Cerebellar nuclear complex (tissue), 1 donor: ENCODE data around the gene C19orf73.
"Not testable (repeated sequence)": the region's sequence is repeated elsewhere in the genome, so short reads cannot be mapped to it uniquely, and the experiment has no call there.

ENCODE experiments used
- DNase-seq, 2 experiments: peaks; one replicate each; lab custom pipeline; 2025; lab: John Stamatoyannopoulos, UW

The C19orf73 gene

GRCh38 chr19:49148784-49149651 is 30.1 kb upstream of the C19orf73 start:
- peak; percentile 85 to 93 for DNase-seq

DNA sequence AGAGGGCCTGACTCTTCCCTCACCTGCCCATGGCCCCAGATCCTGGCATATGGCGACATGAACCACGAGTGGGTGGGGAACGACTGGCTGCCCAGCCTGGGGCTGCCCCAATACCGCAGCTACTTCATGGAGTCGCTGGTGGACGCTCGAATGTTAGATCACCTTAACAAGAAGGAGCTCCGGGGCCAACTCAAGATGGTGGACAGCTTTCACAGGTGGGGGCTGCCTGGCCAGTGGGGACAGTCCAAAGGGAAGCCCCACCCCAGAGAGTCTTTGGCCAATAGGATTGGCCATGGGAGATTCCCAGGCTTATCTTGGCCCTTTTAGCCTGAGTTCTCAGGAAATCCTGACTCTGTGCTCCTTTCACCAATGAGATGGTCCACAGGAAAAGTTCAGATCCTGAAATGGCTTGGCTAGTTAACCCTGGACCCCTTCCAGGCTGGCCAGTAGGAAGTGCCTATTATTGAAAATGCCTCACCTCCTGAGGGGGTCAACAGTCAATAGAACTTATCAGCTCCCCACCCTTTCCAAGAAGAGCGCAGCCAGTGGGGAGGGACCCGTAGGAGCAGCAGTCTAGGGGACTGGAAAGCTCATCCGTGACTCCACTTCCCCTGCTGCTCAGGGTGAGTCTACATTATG is 29.2 kb upstream of the C19orf73 start:
- DNase-seq, result no peak

DNA sequence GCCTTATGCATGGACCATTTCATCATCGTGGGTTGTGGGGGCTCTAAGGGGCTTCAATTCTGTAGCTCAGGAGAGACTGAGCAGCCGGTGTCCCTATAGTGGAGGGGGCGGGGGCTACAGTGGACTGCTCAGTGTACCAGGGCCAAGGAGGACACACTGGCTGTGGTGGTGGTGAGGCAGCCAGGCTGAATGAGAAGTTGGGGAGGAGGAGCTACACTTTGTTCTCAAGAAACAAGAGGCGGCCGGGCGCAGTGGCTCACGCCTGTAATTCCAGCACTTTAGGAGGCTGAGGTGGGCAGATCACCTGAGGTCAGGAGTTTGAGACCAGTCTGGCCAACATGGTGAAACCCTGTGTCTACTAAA is 27.4 kb upstream of the C19orf73 start:
- DNase-seq, result not testable (repeated sequence)

- peak in 1 of 2 experiments; percentile 30 for DNase-seq
Measured at GRCh38 chr19:49145573-49146407, 26.8 kb upstream of the C19orf73 start.

GRCh38 chr19:49142866-49143335 is 24.0 kb upstream of the C19orf73 start:
- DNase-seq, result peak; percentile 83 to 92

DNA sequence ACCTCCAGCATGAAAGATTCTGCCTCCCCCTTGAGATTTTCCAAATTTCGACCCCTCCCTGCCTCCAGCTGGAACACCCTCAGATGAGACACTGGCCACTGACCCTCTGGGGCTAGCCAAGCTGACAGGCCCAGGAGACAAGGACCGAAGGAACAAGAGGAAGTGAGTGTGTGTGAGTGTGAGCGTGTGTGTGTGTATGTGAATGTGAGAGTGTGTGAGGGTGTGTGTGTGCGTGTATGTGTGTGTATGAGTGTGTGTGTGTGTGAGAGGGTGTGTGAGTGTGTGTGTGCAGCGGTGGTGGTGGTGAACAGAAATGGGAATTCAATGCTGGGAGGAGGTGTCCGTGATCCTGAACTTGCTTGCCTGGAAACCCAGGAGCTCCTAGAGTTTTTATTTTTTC is 22.4 kb upstream of the C19orf73 start:
- no peak for DNase-seq

- no peak for DNase-seq
Measured at GRCh38 chr19:49140951-49141350, 22.0 kb upstream of the C19orf73 start.

GRCh38 chr19:49136771-49137171 is 17.8 kb upstream of the C19orf73 start:
- DNase-seq, result no peak

- no peak for DNase-seq
Measured at GRCh38 chr19:49135686-49136085, 16.7 kb upstream of the C19orf73 start.

DNA sequence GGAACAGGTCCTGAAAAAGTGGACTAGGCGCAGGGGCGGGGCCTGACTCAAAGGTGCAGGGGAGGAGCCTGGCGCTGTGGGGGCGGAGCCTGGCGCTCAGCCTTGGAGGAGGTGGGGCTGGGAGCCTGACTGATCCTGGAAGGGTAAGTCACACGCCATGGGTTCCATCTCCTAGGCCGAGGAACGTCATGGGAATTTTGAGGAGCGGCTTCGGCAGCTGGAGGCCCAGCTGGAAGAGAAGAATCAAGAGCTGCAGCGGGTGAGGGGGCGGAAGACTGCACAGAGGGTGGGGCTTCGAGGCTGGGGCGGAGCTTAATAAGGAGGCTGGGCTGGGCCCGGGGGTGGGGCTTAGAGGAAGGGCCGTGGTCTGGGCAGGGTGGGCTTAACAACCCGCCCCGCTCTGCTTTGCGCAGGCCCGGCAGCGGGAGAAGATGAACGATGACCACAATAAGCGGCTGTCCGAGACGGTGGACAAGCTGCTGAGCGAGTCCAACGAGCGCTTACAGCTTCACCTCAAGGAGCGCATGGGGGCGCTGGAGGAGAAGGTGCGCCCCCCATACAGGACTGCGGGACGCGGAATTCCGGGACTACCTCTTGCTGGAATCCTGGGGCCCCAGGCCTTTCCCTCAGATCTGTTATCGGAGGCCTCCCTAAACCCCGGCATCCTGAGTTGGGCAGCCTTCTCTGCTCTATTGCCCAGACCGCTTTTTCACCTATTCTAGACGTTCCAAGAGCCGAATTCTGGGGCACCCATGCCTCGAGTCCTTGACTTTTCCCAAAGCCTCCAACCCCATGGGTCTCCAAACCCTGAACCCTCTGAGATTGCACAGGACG is 14.9 kb upstream of the C19orf73 start:
- DNase-seq, result no peak

DNA sequence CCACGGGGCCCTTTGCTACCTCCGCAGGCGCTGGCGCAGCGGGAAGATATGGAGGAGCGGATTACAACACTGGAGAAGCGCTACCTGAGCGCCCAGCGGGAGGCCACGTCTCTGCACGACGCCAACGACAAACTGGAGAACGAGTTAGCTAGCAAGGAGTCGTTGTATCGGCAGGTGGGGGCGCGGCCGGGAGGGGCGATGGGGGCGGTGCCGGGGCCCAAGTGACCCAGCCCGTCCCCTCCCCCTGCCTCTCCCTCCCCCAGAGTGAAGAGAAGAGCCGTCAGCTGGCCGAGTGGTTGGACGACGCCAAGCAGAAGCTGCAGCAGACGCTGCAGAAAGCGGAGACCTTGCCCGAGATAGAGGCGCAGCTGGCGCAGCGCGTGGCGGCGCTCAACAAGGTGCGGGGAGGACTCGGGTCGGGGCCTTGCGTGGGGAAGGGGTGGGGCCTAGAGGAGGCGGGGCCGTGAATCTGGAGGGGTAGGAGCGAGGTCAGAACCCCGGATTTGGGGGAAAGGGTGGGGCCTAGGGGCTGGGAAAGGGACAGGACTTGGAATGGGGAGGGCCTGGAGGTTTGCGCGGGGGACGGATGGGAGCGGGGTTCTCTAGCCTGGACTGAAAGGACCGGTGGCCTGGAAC is 14.1 kb upstream of the C19orf73 start:
- no peak for DNase-seq

DNA sequence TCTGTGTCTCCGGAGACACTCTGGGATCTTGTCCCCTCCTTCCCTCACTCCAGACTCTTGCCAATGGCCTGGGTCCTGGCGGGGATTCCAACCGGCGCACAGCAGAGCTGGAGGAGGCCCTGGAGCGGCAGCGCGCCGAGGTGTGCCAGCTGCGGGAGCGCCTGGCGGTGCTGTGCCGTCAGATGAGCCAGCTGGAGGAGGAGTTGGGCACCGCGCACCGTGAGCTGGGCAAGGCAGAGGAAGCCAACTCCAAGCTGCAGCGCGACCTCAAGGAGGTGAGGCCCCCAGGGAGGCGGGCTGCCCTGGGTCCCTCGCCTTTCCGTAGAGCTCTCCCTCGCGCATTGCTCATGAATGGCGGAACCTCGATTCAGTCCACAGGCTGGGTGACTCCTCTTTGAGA is 11.4 kb upstream of the C19orf73 start:
- DNase-seq, result no peak

DNA sequence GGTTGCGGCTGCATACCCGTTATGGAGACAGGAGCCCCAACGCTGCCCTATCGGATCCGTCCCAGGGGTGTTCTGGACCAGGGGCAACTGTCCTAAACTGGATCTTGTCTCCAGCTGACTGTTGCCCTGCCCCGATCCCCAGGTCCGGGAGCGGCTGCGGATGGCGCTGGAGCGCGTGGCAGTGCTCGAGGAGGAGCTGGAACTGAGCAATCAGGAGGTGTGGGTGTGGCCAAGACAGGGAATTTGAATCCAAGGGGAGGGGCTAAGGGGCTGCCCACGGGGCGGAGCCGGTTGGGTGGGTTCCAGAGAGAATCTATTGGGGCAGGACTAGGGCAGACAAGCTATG is 10.3 kb upstream of the C19orf73 start:
- DNase-seq, result no peak

DNA sequence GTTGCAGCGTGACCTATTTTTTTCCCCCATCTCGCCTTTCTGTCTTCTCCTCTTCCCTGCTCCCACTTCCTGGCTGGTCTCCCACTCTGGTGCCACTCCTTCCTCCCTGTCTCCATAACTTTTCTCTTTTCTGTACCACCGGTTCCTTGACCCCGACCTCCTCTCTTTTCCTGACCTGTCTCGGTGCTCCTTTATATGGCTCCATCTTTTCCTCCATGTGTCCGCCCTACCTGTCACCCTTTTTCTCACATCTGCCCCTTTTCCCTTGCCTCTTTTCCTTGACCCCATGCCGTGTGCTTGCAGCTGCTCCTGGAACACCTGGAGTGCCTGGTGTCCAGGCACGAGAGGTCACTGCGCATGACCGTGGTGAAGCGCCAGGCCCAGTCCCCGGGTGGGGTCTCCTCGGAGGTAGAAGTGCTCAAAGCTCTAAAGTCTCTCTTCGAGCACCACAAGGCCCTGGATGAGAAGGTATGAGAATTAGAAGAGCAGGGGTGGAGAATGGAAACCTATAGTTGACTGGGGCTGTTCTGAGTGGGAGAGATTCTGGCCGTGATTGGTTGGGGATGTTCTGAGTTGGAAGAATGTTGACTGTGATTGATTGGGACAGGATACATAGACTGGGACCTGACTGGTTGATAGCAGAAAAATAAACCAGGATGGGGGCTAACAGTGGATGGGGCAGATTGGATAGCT is 9.7 kb upstream of the C19orf73 start:
- DNase-seq, result no peak

GRCh38 chr19:49127674-49128544 is 9.0 kb upstream of the C19orf73 start:
- peak; percentile 71 to 82 for DNase-seq

DNA sequence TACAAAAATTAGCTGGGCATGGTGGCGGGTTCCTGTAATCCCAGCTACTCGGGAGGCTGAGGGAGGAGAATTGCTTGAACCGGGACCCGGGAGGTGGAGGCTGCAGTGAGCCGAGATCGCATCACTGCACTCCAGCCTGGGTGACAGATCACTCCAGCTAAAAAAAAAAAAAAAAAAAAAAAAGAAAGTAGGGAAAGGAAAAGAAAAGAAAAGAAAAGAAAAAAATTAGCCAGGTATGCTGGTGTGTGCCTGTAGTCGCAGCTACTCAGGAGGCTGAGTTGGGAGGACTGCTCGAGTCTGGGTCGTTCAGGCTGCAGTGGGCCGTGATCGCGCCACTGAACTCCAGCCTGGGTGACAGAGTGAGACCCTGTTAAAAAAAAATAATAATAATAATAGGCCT is 8.3 kb upstream of the C19orf73 start:
- DNase-seq, result not testable (repeated sequence)

DNA sequence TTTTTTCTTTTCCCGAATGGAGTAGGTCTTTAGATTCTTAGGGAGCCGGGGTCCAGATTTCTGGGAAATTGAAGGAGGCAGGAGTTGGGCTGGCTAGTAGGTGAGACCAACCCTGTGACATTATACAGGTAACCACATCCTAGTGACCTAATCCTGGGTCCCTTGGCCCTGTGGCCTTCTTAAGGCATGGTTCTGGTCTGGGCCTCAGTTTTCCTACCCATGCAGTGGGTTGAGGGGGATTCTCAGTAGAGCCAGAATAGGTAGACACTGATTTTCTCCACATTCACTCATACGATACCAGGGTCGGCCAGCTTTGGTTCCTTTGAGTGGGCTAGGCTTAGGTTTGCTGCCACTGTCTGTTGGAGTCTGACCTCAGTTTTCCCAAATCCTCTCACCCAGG is 7.6 kb upstream of the C19orf73 start:
- no peak for DNase-seq

- no peak for DNase-seq
Measured at GRCh38 chr19:49125025-49125731, 6.2 kb upstream of the C19orf73 start.

DNA sequence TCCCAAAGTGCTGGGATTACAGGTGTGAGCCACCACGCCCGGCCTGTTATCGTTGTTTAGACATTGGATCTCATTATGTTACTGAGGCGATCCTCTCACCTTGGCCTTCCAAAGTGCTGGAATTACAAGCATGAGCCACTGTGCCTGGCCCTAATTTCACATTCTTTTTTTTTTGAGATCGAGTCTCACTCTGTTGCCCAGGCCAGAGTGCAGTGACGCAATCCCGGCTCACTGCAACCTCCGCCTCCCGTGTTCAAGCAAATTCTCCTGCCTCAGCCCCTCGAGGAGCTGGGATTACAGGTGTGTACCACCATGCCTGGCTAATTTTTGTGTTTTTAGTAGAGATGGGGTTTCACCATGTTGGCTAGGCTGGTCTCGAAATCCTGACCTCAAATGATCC is 4.3 kb upstream of the C19orf73 start:
- not testable (repeated sequence) for DNase-seq
